HG02870 (cell line): ENCODE results near the gene PTPRD.
"Not testable (repeated sequence)": the region's sequence is repeated elsewhere in the genome, so short reads cannot be mapped to it uniquely, and the experiment has no call there.

Experiments
- ATAC-seq: cut with Tn5 transposase; IDR thresholded peaks from one replicate; pipeline ENCODE4 v1.9.1; 2021; ENCODE audit warnings: mild to moderate bottlenecking, moderate library complexity; ENCODE audit not compliant: unreplicated experiment

Gene PTPRD

GRCh38 chr9:9996259-9996658 is 616.5 kb downstream of the PTPRD start:
- no peak for ATAC-seq

- ATAC-seq = no peak
These were observed 619.9 kb downstream of the PTPRD start for GRCh38 chr9:9992936-9993335.

GRCh38 chr9:9973062-9973461 is 639.7 kb downstream of the PTPRD start:
- ATAC-seq = no peak

GRCh38 chr9:9970514-9970913 is 642.3 kb downstream of the PTPRD start:
- no peak for ATAC-seq

GRCh38 chr9:9963841-9964240 is 649.0 kb downstream of the PTPRD start:
- ATAC-seq = no peak

GRCh38 chr9:9961934-9962333 is 650.9 kb downstream of the PTPRD start:
- no peak for ATAC-seq

GRCh38 chr9:9961487-9961886 is 651.3 kb downstream of the PTPRD start:
- ATAC-seq = no peak

GRCh38 chr9:9951556-9952160 is 661.1 kb downstream of the PTPRD start:
- ATAC-seq = no peak

- no peak for ATAC-seq
These were observed 662.0 kb downstream of the PTPRD start for GRCh38 chr9:9950813-9951212.

- ATAC-seq = no peak
These were observed 662.8 kb downstream of the PTPRD start for GRCh38 chr9:9949978-9950377.

GRCh38 chr9:9949368-9949767 is 663.4 kb downstream of the PTPRD start:
- no peak for ATAC-seq

GRCh38 chr9:9945966-9946365 is 666.8 kb downstream of the PTPRD start:
- no peak for ATAC-seq

GRCh38 chr9:9942764-9943424 is 669.9 kb downstream of the PTPRD start:
- peak; percentile 70 for ATAC-seq

GRCh38 chr9:9938432-9938831 is 674.4 kb downstream of the PTPRD start:
- no peak for ATAC-seq

- not testable (repeated sequence) for ATAC-seq
These were observed 681.3 kb downstream of the PTPRD start for GRCh38 chr9:9931464-9931863.

GRCh38 chr9:9924376-9924775 is 688.4 kb downstream of the PTPRD start:
- peak; percentile 68 for ATAC-seq

- ATAC-seq = no peak
These were observed 691.0 kb downstream of the PTPRD start for GRCh38 chr9:9921805-9922204.

- ATAC-seq = no peak
These were observed 692.3 kb downstream of the PTPRD start for GRCh38 chr9:9920425-9921060.

- ATAC-seq = no peak
These were observed 693.5 kb downstream of the PTPRD start for GRCh38 chr9:9919174-9919775.

- no peak for ATAC-seq
These were observed 695.4 kb downstream of the PTPRD start for GRCh38 chr9:9917400-9917799.

- no peak for ATAC-seq
These were observed 698.6 kb downstream of the PTPRD start for GRCh38 chr9:9914174-9914573.

GRCh38 chr9:9913276-9913832 is 699.4 kb downstream of the PTPRD start:
- ATAC-seq = no peak
